GM19193 (cell line): ENCODE data around the gene TNFRSF25.

ENCODE experiments used
- POLR2A ChIP-seq: IDR thresholded peaks from 4 replicates; pipeline ENCODE4 v1.6.1; 2011; ENCODE audit not compliant: insufficient read depth, insufficient read length; ENCODE audit errors: extremely low read depth

The TNFRSF25 gene

DNA sequence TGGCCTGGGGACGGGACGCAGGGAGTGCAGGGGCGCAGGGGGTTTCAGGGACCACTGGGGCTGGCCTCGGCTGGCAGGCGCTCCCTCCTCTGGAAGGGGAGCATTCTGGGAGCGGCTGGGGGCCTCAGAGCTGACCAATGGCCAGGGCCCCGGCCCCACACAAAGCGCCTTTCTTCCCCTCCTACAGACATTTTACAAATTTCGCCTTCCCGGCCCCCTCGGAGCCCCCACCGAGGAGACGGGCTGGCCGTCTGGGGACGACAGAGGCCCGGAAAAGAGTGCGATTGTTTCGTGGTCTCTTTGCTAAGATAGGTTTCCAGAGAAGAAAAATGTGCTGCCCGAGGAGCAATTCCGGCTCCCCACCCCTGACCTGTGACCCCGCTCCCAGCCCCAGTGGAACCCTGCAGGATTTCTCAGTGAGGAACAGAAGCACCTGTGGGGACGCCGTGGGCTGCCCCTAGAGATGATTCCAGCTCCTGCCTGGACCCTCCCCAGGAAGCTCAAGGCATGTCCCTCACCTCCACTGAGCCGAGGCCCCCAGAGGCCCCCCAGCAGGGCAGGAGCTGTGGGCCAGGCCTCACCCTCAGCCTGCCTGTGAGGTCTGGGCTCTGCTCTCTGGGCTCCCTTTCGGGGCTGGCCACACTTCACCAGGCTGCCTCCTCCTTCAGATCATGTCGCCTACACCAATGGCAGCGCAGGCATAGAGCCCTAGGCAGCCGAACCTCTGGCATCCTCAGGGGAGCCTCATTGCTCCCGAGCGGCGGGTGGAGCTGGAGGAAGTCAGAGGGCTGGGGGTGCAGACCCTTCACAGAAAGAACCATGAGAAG lies 40.5 kb upstream of the TNFRSF25 start:
- no peak for TF ChIP-seq POLR2A

DNA sequence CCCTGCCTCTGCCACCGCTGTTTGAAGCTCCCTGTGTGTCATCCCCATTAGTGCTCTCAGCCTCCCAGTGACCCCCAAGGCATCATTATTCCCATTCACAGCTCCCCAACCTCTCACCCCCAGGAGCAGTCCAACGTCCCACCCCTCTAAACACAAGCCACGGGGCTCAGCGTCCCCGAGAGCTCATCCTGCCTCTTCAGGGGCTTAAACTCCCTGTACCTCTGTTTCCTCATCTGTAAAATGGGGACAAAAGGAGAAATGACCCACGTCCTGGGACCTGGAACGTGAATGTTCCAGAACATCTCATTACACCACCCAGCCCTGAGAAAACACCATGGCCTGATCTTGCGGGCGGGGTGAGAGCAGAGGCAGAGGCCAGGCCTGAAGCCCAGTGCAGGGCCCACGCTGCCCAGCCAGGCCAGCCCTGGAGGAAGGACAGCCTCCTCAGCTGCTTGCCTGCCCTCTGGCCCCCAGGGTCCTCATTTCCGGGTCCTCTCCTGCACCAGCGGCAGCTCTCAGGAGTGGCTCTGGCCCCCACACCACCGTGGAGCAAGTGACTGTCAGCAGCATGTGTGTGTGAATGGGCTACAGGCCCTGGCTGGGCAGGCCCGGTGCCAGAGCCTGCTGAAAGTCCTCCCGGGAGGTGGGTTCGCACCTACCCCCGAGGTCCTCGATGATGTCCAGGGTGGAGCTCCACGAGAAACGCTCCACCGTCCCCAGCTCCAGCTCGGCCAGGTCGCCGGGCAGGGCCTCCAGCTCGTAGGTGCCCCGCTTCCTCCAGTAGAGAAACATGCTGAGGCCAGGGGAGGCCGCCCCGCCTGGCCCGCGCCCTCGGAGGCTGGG lies 39.6 kb upstream of the TNFRSF25 start:
- TF ChIP-seq POLR2A: no peak

DNA sequence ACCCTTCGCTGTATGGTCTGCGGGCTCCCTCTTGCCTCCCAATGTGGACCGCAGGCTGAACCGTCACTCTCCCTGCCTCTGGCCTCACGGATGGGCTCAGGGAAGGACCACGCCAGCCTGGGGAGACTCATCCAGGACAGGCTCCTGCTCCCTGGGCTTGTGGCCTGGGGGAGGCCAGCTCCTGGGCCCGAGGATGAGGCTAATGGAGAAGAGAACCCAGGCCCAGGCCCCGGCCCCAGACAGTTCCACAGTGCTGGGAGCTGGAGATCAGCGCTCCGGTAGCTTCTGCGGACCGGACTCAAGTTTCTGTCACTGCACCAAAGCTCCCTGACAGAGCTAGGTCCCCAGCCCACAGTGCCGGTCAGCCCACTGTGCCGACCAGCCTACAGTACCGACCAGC lies 38.9 kb upstream of the TNFRSF25 start:
- no peak for TF ChIP-seq POLR2A

DNA sequence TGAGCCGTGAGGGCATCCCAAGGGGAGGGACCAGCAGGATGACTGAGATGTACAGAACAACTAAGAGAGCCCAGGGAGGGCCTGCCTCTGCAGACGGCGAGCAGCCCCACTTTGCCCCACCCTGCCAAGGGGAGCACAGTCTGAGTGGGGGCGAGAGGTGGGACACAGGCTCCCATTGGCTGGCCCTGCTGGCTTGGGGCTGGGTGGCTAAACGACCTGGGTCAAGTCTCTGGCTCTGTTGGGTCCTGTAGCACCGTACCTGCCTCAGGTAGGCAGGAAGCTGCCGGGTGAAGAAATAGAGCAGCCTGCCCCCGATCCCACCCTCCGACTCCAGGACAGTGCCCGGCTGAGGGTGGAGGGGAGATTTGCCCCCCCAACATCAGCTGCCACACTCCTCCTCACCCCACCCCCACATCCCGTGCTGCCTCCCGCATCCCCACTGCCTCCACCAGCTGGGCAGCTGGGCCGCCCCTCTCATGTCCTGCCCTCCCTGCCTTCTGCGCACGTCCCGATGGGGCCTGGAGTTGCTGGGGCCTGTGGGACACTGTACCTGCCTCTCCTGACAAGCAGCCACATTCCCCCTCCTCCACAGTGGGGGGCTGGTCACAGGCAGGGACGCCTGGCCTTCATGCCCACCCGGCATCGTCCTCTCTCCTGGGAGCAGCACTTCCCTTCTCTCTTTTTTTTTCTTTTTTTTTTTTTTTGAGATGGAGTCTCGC lies 38.1 kb upstream of the TNFRSF25 start:
- TF ChIP-seq POLR2A: no peak

DNA sequence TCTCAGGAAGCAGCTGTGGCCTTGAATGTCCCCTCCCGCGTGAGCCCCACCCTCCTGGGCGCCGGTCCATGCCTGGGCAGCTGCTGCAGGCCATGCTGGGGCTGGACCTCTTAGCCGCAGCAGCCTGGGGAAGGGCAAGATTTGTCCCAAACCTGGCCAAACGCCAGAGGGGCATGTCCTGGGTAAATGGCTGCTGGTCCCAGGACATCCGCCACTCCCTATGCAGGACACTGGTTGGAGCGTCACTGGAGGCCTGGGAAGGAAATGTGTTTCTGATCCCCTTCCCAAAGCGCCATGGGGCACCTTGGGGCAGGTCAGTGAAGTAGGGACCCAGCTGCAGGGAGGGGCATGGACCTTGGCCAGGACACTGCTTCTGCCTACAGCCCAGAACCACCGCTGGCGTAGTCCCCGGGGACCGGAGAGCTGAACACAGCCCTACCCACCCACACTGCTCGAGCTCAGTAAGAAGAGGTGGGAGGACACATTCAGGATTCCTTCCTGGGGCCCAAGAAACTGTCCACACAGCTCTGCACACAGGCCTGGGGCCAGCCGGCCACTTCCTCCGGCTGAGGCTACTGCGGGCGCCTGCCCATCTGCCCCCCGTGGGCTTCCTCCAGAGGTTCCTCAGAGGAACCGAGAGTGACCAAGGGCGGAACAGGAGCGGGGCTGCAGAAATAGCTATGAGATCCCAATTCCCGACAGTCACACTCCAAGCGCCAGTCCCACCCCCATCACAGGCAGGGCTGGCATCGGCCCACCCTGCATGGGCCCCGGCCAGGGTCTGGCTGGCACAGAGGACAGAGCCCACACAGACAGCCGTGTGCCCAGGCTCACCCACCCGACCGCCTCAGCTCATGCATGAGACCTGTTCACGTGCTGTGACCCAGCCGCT lies 36.3 kb upstream of the TNFRSF25 start:
- TF ChIP-seq POLR2A: no peak

DNA sequence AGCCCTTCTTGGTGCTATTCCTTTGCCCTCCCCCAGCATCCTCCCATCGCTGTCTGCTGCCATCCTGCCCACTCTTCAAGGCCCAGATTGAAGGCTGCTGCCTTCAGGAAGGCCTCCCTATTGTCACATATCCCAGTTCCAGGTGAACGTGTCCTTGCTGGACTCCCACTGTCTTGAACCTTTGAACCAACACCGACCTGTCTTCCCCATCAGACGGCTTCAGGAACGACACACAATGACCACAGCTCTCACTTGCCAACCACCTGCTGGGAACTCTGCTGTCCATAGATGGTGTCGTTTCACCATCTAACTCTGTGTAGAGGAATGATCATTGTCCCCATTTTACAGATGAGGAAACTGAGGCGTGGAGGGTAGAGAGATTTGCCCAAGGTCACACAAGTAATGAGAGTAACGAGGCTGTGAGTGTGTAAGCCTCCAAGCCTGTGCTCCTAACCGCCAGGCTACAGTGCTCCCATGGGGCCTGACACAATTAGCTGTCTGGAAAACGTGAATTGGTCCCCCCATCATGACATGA lies 35.4 kb upstream of the TNFRSF25 start:
- no peak for TF ChIP-seq POLR2A

DNA sequence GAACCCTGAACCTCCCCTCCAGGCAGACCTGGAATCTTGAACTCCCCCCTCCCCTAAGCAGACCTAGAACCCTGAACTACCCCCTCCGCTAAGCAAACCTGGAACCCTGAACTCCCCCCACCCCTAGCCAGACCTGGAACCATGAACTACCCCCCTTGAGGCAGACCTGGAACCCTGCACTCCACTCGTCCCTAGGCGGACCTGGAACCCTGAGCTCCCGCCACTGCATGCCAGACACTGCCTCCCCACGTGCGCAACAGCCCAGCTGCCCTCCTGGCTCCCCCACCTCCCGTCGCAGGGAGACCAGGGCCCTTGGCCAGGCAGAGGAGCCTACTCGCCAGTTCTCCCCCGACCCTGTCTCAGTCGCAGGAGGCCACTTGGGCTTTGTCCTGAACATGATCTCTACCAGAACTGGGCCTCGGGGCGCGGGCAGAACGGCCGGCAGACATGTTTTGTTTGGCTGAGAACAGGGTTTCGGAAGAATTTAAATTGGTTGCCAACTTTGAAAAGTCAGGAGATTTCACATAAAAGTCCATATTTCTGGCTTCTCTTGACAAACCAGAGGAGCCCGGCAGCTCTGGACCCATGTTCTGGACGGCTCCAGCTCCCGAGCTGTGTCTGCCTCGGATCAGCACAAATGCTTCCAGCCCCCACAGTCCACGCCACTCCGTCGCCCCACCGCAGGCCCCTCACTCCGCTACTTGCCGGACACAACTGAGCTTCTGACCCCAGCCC lies 34.7 kb upstream of the TNFRSF25 start:
- TF ChIP-seq POLR2A: no peak

DNA sequence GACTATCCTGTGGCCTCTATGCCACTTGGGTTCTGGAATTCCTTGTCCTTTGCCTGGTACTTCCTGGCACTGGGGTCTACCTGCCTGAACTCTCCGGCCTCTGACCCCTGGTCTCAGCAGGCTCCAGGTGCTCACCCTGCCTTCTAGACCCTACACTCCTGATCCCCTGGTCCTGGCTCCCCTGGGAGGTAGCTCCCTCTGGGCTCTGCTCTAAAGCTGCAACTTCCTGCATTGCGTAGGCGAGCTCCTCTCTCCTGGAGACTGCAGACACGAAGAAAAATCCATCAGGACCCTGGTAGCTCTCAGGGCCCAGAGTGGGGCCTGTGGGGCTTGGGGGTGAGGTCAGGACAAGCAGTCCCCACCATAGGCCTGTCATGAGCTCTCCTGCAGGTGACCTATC lies 33.3 kb upstream of the TNFRSF25 start:
- no peak for TF ChIP-seq POLR2A

DNA sequence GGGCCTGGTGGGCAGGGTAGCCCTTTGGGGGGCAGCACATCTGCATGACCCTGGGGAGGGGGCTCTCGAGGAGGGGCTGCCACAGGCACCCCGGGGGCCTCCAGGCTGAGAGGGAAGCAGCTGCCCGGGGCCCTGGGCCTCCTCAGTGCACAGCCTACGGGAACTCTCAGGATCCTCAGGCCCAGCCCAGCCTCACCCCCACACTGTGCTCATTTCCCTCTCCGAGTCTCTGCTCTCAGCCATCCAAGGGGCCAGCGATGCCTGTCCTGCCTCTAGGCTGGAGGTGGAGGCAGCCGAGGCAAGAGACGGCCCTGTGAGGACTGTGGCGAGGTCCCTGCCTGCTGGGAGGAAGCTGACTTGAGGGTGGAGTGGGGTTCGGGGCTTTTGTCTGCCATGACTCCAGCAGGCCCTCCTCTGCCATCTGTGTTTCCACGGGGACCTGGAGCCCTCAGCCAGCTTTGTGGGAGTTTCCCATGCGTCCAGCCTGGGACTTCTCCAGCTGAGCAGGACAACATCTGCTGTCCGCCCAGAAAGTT lies 32.7 kb upstream of the TNFRSF25 start:
- TF ChIP-seq POLR2A: no peak

DNA sequence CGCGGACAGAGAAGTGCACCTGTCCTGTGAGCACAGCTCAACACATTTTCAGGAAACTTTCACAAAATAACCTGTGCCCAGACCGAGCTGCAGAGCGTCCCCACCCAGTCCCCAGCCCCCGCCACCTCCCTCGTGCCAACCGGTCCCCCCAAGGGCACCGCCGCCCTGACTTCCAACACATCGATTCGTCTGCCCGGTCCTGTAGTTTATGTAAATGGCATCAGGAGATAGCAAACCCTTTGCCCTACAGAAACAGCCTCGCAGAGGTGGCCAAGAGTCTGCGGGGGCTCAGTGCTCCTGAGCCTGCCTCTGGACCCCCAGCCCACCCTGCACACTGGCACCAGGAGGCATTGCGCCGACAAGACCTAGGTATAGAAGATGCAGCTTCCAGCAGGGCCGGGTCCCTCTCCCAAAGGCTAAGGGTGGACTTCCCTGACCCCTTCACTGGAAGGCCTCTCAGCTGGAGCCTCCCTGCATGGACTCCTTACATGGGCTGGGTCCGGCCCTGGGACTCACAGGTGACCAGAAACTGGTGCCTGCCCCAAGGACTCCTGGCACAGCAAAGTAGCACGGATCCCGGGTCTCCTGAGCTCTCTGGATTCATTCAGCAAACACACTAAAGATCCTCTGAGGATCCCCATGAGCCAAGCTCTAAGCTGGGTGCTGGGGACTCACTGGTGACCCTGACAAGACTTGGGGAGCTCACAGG lies 32.0 kb upstream of the TNFRSF25 start:
- TF ChIP-seq POLR2A: no peak

DNA sequence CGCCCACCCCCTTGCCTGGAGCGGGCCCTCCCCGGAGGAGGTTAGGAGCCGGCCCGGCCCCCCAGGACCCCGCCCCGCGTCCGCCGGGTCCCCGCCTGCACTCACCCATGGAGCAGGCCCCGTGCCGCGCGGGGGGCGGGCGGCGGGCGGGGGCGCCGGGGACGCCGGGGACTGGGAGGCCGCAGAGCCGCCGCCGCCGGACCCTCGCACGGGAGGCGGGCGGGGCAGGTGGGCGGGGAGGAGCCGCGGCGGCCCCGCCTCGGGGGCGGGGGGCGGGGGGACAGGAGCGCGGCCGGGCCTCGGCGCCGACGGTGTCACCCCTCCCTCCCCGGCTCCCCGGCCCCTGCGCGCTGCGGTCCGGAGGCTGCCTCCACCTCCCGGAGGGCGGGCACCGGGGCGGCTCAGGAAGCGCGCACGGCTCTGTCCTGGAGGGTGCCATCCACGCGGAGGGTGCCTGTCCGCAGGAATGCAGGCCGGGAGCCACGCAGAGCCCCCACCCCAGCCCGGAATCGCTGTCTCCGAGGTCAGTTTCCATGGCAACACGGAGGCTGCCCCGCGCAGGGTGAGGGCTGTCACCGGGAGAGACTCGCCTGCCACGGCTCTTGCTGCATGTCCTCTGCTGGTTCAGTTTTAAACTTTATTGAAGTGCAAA lies 31.4 kb upstream of the TNFRSF25 start:
- no peak for TF ChIP-seq POLR2A

DNA sequence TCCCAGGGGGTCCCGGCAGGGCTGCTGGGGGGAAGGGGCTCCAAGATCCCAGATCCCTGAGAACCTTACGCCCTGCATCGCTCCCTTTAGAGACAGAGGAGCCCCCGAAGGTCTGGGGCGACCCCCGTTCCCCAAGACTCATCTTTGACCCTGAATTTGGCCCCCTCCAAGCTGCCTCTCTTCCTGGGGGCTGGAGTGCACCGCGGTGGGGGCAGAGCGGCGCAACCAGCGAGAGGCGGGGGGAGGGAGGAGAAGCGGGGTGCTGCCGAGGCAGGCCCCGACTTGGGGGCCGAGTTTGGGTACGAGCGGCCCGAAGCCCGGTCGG lies 30.9 kb upstream of the TNFRSF25 start:
- TF ChIP-seq POLR2A: no peak

DNA sequence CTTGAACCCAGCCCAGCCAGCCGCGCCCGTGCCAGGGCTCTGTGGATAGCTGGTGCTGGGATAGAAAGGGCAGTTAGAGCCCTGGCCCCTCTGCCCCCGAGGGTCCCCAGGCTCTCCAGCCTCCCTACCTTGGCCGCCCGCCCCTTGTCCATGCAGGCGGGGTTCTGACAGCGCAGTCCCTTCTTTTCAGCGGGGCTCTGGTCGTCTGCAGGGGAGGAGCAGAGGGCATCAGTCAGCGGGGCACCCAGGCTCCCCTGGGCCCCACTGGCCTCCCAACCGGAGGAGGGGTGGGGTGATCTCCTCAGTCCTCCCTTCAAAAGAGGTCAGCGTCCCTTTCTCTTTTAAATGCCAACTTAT lies 30.4 kb upstream of the TNFRSF25 start:
- no peak for TF ChIP-seq POLR2A
